K562 (cell line): ENCODE measurements around the gene OPA3. TPM values are rescaled to one million over a fixed set of nuclear protein-coding genes. Genes with fewer than 3 reads are reported as not detected.

Experiments used
- CHD2 ChIP-seq: IDR thresholded peaks from 2 replicates; pipeline ENCODE4 v1.6.1; 2011; ENCODE audit warnings: low read depth, low read length
- DMBX1 ChIP-seq: fragments of 250-450 bp; sonication (Bioruptor Pico); IDR thresholded peaks from 2 replicates; pipeline ENCODE4 v1.8.0; 2022; ENCODE audit warnings: inconsistent platforms, mild to moderate bottlenecking, moderate library complexity, borderline replicate concordance
- KDM5B ChIP-seq: fragments of 200-600 bp; sonication (generic); IDR thresholded peaks from 2 replicates; pipeline ENCODE4 v1.6.1; 2012; ENCODE audit warnings: low read depth, mild to moderate bottlenecking, moderate library complexity, low read length, control low read depth, inconsistent platforms; ENCODE audit not compliant: insufficient replicate concordance
- MAFK ChIP-seq: IDR thresholded peaks from 2 replicates; pipeline ENCODE4 v1.6.1; 2011; ENCODE audit warnings: low read length, improper control_type of control experiment
- OTX1 ChIP-seq: fragments of 450-650 bp; formaldehyde crosslinking; IDR thresholded peaks from 2 replicates; pipeline ENCODE4 v1.4.0; 2022; ENCODE audit warnings: mild to moderate bottlenecking
- POLR2G ChIP-seq: fragments of 200-400 bp; formaldehyde crosslinking; IDR thresholded peaks from 2 replicates; pipeline ENCODE4 v1.6.1; 2017; ENCODE audit warnings: low read depth, mild to moderate bottlenecking, antibody characterized with exemption, low read length, moderate library complexity
- STAT5B ChIP-seq: fragments of 250-450 bp; sonication (Bioruptor Pico); IDR thresholded peaks from 2 replicates; pipeline ENCODE4 v1.8.0; 2021; ENCODE audit warnings: mild to moderate bottlenecking, inconsistent platforms
- TEAD1 ChIP-seq, 2 experiments: fragments of 450-650 bp in 1 of 2; sonication (generic) in 1 of 2; formaldehyde crosslinking; IDR thresholded peaks; 2 replicates each; pipeline versions ENCODE4 v1.4.0 to v1.8.0; 2020 to 2022; ENCODE audit warnings: mild to moderate bottlenecking in 2 of 2, missing genetic modification reagents in 1 of 2
- TFAM ChIP-seq: fragments of 250-450 bp; sonication (Bioruptor Pico); conservative IDR thresholded peaks from 2 replicates; pipeline ENCODE4 v1.5.0; 2021; ENCODE audit warnings: mild to moderate bottlenecking, moderate library complexity
- ZKSCAN1 ChIP-seq: fragments of 150-350 bp; IDR thresholded peaks from 2 replicates; pipeline ENCODE4 v1.6.1; 2016; ENCODE audit warnings: low read depth, low read length
- ZNF263 ChIP-seq: sonication (generic); formaldehyde crosslinking; IDR thresholded peaks from 2 replicates; pipeline ENCODE4 v1.8.0; 2022; ENCODE audit warnings: mild to moderate bottlenecking, missing genetic modification reagents, borderline replicate concordance
- ZNF79 ChIP-seq: fragments of 250-450 bp; sonication (Bioruptor Pico); IDR thresholded peaks from 2 replicates; pipeline ENCODE4 v1.4.0; 2020; ENCODE audit warnings: low read depth, mild to moderate bottlenecking, moderate library complexity
- polyA plus RNA-seq, 8 experiments: library from polyadenylated mRNA; depleted of rRNA in 4 of 8; stranded (reverse) in 5 of 8; unstranded in 3 of 8; fragments of >200 nt; fragmentation: Nextera tagmentation in 2 of 8; fragmentation: Illumina TruSeq in 1 of 8; extraction: Ambion mirVana in 2 of 8; extraction: Trizol in 1 of 8; gene quantifications; 2 replicates each; pipeline versions ENCODE4 v1.2.1 to v1.2.3, GENCODE V29; 2011 to 2014; ENCODE audit warnings: inconsistent platforms in 1 of 8, missing spikeins in 1 of 8
- total RNA-seq, 7 experiments: library from RNA; depleted of rRNA in 6 of 7; stranded (reverse); fragments of >200 nt in 6 of 7; fragmentation: Illumina TruSeq in 2 of 7; extraction: Trizol in 2 of 7; gene quantifications; 2 replicates each; pipeline versions ENCODE4 v1.2.1 to v1.2.3, GENCODE V29; 2011 to 2021; ENCODE audit warnings: low replicate concordance in 1 of 7
- TF ChIP-seq, protein P1 (sequence below): fragments of 200-600 bp; sonication (generic); IDR thresholded peaks from one replicate; pipeline ENCODE4 v1.6.1; 2012; ENCODE audit warnings: mild to moderate bottlenecking, low read depth, low read length, inconsistent platforms
- TF ChIP-seq, protein P2 (sequence below): fragments of 250-450 bp; sonication (Bioruptor Pico); IDR thresholded peaks from 2 replicates; pipeline ENCODE4 v1.9.0; 2021; ENCODE audit warnings: mild to moderate bottlenecking, inconsistent platforms

The OPA3 gene
- total and polyA plus RNA-seq, 9 of the 15 experiments (the other 6 are each of a cell fraction or from before 2014, with no cell fraction given), result 1.4 to 18.8 (median 9.0) TPM

DNA sequence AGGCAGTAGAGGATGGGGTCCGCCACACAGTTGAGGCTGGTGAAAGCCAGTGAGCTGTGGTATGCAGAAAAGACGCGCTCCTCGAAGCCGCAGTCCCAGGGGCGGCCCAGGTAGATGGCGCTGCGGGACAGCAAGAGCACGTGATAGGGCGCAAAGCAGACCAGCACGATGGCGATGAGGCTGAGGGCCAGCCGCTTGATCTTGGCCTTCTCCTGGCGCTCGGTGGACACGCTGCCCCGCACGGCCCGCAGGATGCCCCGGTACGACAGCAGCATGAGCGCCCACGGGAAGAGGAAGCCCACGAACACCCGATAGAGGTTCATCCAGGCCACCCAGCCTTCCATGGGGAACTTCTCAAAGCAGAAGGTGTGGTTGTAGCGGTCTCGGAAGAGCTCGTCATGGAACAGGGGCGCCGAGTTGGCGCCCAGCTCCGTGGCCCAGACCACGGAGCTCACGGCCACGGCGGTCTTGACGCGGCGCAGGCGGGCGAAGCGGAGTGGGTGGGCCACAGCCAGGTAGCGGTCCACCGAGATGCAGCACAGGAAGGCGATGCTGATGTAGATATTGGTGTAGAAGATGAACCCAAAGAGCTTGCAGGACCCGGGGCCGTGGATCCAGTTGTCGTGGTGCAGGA is 6.5 kb upstream of the OPA3 start (continued):
- TF ChIP-seq, protein P1, sequence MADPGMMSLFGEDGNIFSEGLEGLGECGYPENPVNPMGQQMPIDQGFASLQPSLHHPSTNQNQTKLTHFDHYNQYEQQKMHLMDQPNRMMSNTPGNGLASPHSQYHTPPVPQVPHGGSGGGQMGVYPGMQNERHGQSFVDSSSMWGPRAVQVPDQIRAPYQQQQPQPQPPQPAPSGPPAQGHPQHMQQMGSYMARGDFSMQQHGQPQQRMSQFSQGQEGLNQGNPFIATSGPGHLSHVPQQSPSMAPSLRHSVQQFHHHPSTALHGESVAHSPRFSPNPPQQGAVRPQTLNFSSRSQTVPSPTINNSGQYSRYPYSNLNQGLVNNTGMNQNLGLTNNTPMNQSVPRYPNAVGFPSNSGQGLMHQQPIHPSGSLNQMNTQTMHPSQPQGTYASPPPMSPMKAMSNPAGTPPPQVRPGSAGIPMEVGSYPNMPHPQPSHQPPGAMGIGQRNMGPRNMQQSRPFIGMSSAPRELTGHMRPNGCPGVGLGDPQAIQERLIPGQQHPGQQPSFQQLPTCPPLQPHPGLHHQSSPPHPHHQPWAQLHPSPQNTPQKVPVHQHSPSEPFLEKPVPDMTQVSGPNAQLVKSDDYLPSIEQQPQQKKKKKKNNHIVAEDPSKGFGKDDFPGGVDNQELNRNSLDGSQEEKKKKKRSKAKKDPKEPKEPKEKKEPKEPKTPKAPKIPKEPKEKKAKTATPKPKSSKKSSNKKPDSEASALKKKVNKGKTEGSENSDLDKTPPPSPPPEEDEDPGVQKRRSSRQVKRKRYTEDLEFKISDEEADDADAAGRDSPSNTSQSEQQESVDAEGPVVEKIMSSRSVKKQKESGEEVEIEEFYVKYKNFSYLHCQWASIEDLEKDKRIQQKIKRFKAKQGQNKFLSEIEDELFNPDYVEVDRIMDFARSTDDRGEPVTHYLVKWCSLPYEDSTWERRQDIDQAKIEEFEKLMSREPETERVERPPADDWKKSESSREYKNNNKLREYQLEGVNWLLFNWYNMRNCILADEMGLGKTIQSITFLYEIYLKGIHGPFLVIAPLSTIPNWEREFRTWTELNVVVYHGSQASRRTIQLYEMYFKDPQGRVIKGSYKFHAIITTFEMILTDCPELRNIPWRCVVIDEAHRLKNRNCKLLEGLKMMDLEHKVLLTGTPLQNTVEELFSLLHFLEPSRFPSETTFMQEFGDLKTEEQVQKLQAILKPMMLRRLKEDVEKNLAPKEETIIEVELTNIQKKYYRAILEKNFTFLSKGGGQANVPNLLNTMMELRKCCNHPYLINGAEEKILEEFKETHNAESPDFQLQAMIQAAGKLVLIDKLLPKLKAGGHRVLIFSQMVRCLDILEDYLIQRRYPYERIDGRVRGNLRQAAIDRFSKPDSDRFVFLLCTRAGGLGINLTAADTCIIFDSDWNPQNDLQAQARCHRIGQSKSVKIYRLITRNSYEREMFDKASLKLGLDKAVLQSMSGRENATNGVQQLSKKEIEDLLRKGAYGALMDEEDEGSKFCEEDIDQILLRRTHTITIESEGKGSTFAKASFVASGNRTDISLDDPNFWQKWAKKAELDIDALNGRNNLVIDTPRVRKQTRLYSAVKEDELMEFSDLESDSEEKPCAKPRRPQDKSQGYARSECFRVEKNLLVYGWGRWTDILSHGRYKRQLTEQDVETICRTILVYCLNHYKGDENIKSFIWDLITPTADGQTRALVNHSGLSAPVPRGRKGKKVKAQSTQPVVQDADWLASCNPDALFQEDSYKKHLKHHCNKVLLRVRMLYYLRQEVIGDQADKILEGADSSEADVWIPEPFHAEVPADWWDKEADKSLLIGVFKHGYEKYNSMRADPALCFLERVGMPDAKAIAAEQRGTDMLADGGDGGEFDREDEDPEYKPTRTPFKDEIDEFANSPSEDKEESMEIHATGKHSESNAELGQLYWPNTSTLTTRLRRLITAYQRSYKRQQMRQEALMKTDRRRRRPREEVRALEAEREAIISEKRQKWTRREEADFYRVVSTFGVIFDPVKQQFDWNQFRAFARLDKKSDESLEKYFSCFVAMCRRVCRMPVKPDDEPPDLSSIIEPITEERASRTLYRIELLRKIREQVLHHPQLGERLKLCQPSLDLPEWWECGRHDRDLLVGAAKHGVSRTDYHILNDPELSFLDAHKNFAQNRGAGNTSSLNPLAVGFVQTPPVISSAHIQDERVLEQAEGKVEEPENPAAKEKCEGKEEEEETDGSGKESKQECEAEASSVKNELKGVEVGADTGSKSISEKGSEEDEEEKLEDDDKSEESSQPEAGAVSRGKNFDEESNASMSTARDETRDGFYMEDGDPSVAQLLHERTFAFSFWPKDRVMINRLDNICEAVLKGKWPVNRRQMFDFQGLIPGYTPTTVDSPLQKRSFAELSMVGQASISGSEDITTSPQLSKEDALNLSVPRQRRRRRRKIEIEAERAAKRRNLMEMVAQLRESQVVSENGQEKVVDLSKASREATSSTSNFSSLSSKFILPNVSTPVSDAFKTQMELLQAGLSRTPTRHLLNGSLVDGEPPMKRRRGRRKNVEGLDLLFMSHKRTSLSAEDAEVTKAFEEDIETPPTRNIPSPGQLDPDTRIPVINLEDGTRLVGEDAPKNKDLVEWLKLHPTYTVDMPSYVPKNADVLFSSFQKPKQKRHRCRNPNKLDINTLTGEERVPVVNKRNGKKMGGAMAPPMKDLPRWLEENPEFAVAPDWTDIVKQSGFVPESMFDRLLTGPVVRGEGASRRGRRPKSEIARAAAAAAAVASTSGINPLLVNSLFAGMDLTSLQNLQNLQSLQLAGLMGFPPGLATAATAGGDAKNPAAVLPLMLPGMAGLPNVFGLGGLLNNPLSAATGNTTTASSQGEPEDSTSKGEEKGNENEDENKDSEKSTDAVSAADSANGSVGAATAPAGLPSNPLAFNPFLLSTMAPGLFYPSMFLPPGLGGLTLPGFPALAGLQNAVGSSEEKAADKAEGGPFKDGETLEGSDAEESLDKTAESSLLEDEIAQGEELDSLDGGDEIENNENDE, result no peak
- TF ChIP-seq ZKSCAN1 (peak; percentile 26; the same call in 1 of the 2 replicates), TEAD1 (CRISPR knock-in tag; IDR thresholded peaks at IDR 0.05) (peak; percentile 68 to 84; a peak in 2 of 4 replicates), ZNF263 (CRISPR knock-in tag) (peak; percentile 23; the same call in 1 of the 2 replicates), KDM5B (no peak), DMBX1 (no peak), OTX1 (CRISPR knock-in tag) (no peak), MAFK (no peak), STAT5B (CRISPR knock-in tag) (no peak), TFAM (CRISPR knock-in tag) (no peak), POLR2G (peak; percentile 62), ZNF79 (no peak), CHD2 (no peak)
- TF ChIP-seq, protein P2, sequence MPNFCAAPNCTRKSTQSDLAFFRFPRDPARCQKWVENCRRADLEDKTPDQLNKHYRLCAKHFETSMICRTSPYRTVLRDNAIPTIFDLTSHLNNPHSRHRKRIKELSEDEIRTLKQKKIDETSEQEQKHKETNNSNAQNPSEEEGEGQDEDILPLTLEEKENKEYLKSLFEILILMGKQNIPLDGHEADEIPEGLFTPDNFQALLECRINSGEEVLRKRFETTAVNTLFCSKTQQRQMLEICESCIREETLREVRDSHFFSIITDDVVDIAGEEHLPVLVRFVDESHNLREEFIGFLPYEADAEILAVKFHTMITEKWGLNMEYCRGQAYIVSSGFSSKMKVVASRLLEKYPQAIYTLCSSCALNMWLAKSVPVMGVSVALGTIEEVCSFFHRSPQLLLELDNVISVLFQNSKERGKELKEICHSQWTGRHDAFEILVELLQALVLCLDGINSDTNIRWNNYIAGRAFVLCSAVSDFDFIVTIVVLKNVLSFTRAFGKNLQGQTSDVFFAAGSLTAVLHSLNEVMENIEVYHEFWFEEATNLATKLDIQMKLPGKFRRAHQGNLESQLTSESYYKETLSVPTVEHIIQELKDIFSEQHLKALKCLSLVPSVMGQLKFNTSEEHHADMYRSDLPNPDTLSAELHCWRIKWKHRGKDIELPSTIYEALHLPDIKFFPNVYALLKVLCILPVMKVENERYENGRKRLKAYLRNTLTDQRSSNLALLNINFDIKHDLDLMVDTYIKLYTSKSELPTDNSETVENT (CRISPR knock-in tag), result no peak
